ENCODE measurements around the gene SCAF8. TPM values are rescaled to one million over a fixed set of nuclear protein-coding genes. Genes with fewer than 3 reads are reported as not detected.

The SCAF8 gene
- polyA plus RNA-seq, 1 donor from 2014 or later, result 34.1 TPM

DNA sequence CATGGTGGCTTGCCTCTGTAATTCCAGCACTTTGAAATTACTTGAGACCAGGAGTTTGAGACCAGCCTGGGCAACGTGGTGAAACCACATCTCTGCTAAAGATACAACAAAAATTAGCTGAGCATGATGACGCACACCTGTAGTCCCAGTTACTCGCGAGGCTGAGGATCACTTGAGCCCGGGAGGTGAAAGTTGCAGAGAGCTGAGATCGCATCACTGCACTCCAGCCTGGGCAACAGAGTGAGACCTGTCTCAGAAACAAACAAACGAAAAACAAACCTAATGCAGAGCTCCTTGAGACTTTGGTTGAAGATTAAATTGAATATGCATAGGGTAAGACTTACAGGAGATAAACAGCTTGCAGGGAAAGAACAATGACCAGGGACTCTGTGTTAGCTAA is 80.8 kb downstream of the SCAF8 start:
- Histone ChIP-seq H3K4me2 (ENCODE audit: low read length) (no peak overlapping the region), H3K36me3 (ENCODE audit: insufficient read depth, low read length) (peaks cover 26% of the 10 kb centered on the region), H3F3A (ENCODE audit: insufficient read depth, low read length, poor library complexity, severe bottlenecking) (no peaks in the 10 kb centered on the region), H3K4me3 (ENCODE audit: low read length) (no peak overlapping the region), H3K79me2 (replicated peaks; ENCODE audit: insufficient read depth, low read length) (peaks cover 3% of the 10 kb centered on the region), H3K9me2 (ENCODE audit: insufficient read depth, low read length) (no peaks in the 10 kb centered on the region), H3K27ac (ENCODE audit: low read length) (no peak overlapping the region), H2AFZ (ENCODE audit: low read depth, low read length) (no peak overlapping the region), H3K9me3 (ENCODE audit: low read length) (no peaks in the 10 kb centered on the region), H3K27me3 (ENCODE audit: insufficient read depth, low read depth, low read length) (no peaks in the 10 kb centered on the region), H4K20me1 (ENCODE audit: insufficient read depth) (no peaks in the 10 kb centered on the region), H3K9ac (ENCODE audit: low read length) (no peak overlapping the region)
- TF ChIP-seq EP300 (conservative IDR thresholded peaks at IDR 0.05; ENCODE audit: poor library complexity, severe bottlenecking) (no peak), SMC3 (conservative IDR thresholded peaks at IDR 0.05; ENCODE audit: poor library complexity) (no peak), RAD21 (conservative IDR thresholded peaks at IDR 0.05) (no peak), TAF1 (IDR thresholded peaks at IDR 0.05; ENCODE audit: low read depth) (no peak), MXI1 (conservative IDR thresholded peaks at IDR 0.05; ENCODE audit: poor library complexity, severe bottlenecking) (no peak), EZH2 (IDR thresholded peaks at IDR 0.05; ENCODE audit: borderline replicate concordance, insufficient read depth, low read length, poor library complexity, severe bottlenecking) (no peak), POLR2AphosphoS5 (IDR thresholded peaks at IDR 0.05) (no peak)
- TF ChIP-seq, protein P1, sequence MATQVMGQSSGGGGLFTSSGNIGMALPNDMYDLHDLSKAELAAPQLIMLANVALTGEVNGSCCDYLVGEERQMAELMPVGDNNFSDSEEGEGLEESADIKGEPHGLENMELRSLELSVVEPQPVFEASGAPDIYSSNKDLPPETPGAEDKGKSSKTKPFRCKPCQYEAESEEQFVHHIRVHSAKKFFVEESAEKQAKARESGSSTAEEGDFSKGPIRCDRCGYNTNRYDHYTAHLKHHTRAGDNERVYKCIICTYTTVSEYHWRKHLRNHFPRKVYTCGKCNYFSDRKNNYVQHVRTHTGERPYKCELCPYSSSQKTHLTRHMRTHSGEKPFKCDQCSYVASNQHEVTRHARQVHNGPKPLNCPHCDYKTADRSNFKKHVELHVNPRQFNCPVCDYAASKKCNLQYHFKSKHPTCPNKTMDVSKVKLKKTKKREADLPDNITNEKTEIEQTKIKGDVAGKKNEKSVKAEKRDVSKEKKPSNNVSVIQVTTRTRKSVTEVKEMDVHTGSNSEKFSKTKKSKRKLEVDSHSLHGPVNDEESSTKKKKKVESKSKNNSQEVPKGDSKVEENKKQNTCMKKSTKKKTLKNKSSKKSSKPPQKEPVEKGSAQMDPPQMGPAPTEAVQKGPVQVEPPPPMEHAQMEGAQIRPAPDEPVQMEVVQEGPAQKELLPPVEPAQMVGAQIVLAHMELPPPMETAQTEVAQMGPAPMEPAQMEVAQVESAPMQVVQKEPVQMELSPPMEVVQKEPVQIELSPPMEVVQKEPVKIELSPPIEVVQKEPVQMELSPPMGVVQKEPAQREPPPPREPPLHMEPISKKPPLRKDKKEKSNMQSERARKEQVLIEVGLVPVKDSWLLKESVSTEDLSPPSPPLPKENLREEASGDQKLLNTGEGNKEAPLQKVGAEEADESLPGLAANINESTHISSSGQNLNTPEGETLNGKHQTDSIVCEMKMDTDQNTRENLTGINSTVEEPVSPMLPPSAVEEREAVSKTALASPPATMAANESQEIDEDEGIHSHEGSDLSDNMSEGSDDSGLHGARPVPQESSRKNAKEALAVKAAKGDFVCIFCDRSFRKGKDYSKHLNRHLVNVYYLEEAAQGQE (IDR thresholded peaks at IDR 0.05; ENCODE audit: borderline replicate concordance), result no peak
- TF ChIP-seq, protein P2, sequence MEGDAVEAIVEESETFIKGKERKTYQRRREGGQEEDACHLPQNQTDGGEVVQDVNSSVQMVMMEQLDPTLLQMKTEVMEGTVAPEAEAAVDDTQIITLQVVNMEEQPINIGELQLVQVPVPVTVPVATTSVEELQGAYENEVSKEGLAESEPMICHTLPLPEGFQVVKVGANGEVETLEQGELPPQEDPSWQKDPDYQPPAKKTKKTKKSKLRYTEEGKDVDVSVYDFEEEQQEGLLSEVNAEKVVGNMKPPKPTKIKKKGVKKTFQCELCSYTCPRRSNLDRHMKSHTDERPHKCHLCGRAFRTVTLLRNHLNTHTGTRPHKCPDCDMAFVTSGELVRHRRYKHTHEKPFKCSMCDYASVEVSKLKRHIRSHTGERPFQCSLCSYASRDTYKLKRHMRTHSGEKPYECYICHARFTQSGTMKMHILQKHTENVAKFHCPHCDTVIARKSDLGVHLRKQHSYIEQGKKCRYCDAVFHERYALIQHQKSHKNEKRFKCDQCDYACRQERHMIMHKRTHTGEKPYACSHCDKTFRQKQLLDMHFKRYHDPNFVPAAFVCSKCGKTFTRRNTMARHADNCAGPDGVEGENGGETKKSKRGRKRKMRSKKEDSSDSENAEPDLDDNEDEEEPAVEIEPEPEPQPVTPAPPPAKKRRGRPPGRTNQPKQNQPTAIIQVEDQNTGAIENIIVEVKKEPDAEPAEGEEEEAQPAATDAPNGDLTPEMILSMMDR (IDR thresholded peaks at IDR 0.05; ENCODE audit: poor library complexity, severe bottlenecking), result no peak

DNA sequence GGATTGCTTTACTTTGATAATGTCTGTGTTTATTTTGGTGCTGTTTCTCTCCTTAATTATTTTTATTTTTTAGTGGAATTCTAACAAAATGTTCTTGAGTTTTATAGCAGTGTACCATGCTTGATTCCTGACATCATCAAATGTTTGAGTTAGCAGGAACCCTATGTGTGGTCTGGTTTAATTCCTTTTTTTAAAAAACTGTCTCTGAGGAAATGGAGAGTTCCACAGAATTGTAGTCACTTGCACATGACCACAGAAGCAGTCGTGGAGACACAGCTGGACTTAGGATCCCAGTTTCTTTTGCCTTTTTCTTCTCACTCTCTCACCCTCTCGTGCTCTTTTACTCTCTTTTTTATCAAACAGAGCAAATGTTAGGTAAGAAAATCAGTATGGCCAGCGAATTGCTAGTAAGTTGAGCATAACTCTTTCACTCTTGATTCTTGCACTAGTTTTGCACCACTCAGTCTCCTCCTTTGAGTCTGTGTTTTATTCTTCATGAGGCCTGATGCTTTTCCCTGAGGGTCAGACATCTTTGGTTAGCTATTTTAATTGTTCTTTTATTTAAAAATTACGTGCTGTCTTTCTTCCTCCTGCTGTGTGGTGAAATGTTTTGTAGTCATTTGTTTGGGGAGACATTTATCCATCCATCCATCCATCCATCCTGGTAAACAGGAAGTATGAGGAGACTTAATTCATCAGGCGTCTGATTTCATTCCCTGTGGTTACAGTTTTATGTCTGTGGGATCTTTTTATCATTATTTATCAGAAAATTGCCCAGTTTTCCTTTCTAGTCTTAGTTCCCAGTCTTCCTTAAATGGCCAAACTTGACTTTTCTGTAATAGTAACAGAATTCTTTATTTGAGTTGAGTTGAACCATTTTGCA is 83.0 kb downstream of the SCAF8 start:
- no peaks in the 10 kb centered on the region for H3K27me3 ChIP-seq (ENCODE audit: insufficient read depth, low read depth, low read length)
- H3K4me2 ChIP-seq (ENCODE audit: low read length), result no peak overlapping the region
- H3K27ac ChIP-seq (ENCODE audit: low read length), result no peak overlapping the region
- no peak overlapping the region for H2AFZ ChIP-seq (ENCODE audit: low read depth, low read length)
- peaks cover 37% of the 10 kb centered on the region for H3K36me3 ChIP-seq (ENCODE audit: insufficient read depth, low read length)
- no peaks in the 10 kb centered on the region for H3F3A ChIP-seq (ENCODE audit: insufficient read depth, low read length, poor library complexity, severe bottlenecking)
- no peaks in the 10 kb centered on the region for H4K20me1 ChIP-seq (ENCODE audit: insufficient read depth)
- H3K4me3 ChIP-seq (ENCODE audit: low read length), result no peak overlapping the region
- peaks cover 3% of the 10 kb centered on the region for H3K79me2 ChIP-seq (replicated peaks; ENCODE audit: insufficient read depth, low read length)
- no peak overlapping the region for H3K9ac ChIP-seq (ENCODE audit: low read length)
- H3K9me2 ChIP-seq (ENCODE audit: insufficient read depth, low read length), result no peaks in the 10 kb centered on the region
- TF ChIP-seq POLR2AphosphoS5 (IDR thresholded peaks at IDR 0.05) (no peak), MXI1 (conservative IDR thresholded peaks at IDR 0.05; ENCODE audit: poor library complexity, severe bottlenecking) (no peak), EZH2 (IDR thresholded peaks at IDR 0.05; ENCODE audit: borderline replicate concordance, insufficient read depth, low read length, poor library complexity, severe bottlenecking) (no peak), TAF1 (IDR thresholded peaks at IDR 0.05; ENCODE audit: low read depth) (no peak), SMC3 (conservative IDR thresholded peaks at IDR 0.05; ENCODE audit: poor library complexity) (no peak), EP300 (conservative IDR thresholded peaks at IDR 0.05; ENCODE audit: poor library complexity, severe bottlenecking) (no peak), RAD21 (conservative IDR thresholded peaks at IDR 0.05) (no peak)
- TF ChIP-seq, protein P1 (IDR thresholded peaks at IDR 0.05; ENCODE audit: borderline replicate concordance), result no peak
- TF ChIP-seq, protein P2 (IDR thresholded peaks at IDR 0.05; ENCODE audit: poor library complexity, severe bottlenecking), result no peak
- no peaks in the 10 kb centered on the region for H3K9me3 ChIP-seq (ENCODE audit: low read length)
